Heart left ventricle (tissue), 16 donors: Measurements from ENCODE around the gene HTR2A. TPM values are rescaled to one million over a fixed set of nuclear protein-coding genes. Genes with fewer than 3 reads are reported as not detected.

Source experiments
- ATAC-seq, 4 donors: fragments of 200-7000 bp; cut with Tn5 transposase; one replicate each; pipeline ENCODE4 v1.9.1; 2020 to 2022; ENCODE audit warnings: moderate library complexity in 4 of 4, mild to moderate bottlenecking in 3 of 4, moderate number of reproducible peaks in 1 of 4
- DNase-seq, 5 donors: peaks; one replicate each; pipeline ENCODE4 v3.0.0-alpha.2; 2020
- H3K27ac ChIP-seq, 12 donors: fragments of 200-600 bp; sonication (generic) in 4 of 12; one replicate each; pipeline versions ENCODE4 v1.5.0 to v1.8.0; 2016 to 2022; ENCODE audit warnings: mild to moderate bottlenecking in 2 of 12
- H3K27me3 ChIP-seq, 9 donors: fragments of 200-600 bp; sonication (generic) in 2 of 9; one replicate each; pipeline versions ENCODE4 v1.5.1 to v1.8.0; 2016 to 2022; ENCODE audit warnings: mild to moderate bottlenecking in 3 of 9
- H3K36me3 ChIP-seq, 9 donors: fragments of 200-600 bp; sonication (generic) in 2 of 9; one replicate each; pipeline versions ENCODE4 v1.5.0 to v1.8.0; 2018 to 2022; ENCODE audit warnings: mild to moderate bottlenecking in 2 of 9
- H3K4me1 ChIP-seq, 12 donors: fragments of 200-600 bp; sonication (generic) in 4 of 12; one replicate each; pipeline versions ENCODE4 v1.5.0 to v1.8.0; 2016 to 2022; ENCODE audit warnings: mild to moderate bottlenecking in 3 of 12
- H3K4me3 ChIP-seq, 12 donors: fragments of 200-600 bp; sonication (generic) in 4 of 12; one replicate each; pipeline versions ENCODE4 v1.5.0 to v1.8.0; 2017 to 2022; ENCODE audit warnings: mild to moderate bottlenecking in 9 of 12, moderate library complexity in 4 of 12
- H3K9me3 ChIP-seq, 12 donors: fragments of 200-600 bp; sonication (generic) in 4 of 12; one replicate each; pipeline versions ENCODE4 v1.5.0 to v1.8.0; 2016 to 2022; ENCODE audit warnings: mild to moderate bottlenecking in 1 of 12
- POLR2A ChIP-seq, 2 donors: fragments of 450-650 bp; IDR thresholded peaks; one replicate each; pipeline ENCODE4 v1.6.1; 2017; ENCODE audit warnings: antibody characterized with exemption in 2 of 2, mild to moderate bottlenecking in 2 of 2, moderate library complexity in 2 of 2
- WGBS, 4 donors: extraction: QIAGEN DNeasy Blood & Tissue Kit in 2 of 4; methylation state at CpG; one replicate each; pipeline versions ENCODE4 v1.1.5 to v1.1.7; 2013 to 2018; 5-methylcytosine and 5-hydroxymethylcytosine counted together
- intact Hi-C, 10 donors: fragments of 100-400 bp; cut with DNase I; formaldehyde crosslinking; loops; one replicate each; pipeline versions ENCODE4 v1.11.1 to v1.14.2; 2022
- polyA plus RNA-seq, 2 donors: library from polyadenylated mRNA; stranded (reverse); fragments of 200-250 nt; gene quantifications; one replicate each; pipeline ENCODE4 v1.2.3, GENCODE V29; 2013
- total RNA-seq, 9 donors: library from RNA; depleted of rRNA in 2 of 9; stranded (reverse); fragments of >200 nt in 2 of 9; fragmentation: NEBNext Ultra II Directional in 3 of 9; extraction: Animal tissue kit (Norgen Biotek cat#: 25700) in 3 of 9; gene quantifications; one replicate each; pipeline versions ENCODE4 v1.1.0 to v1.2.4, GENCODE V29; 2016 to 2023
- TF ChIP-seq, protein P1 (sequence below), 12 donors: fragments of 200-600 bp; sonication (generic) in 4 of 12; IDR thresholded peaks; one replicate each; pipeline versions ENCODE4 v1.5.0 to v1.8.0; 2018 to 2022; ENCODE audit warnings: antibody characterized with exemption in 12 of 12, mild to moderate bottlenecking in 5 of 12
- donor health status: ischemic (EF 13 %, LVEDD 7.1; RV severe dilation, severe dysfunction).
- donor health status: healthy with polysubstance abuse.
- donor health status: DM: no; HTN: yes; CAD: no.
- donor health status: DM: no; HTN: no; CAD: no.
- donor health status: ischemic (EF 25% LVEDD 6.9; RV normal size, moderate dysfunction).
- donor health status: ischemic (EF 25% LVEDD 5.7; RV mildly dilated, moderate dysfunction).
- donor health status: healthy.
- donor health status: DM: yes; HTN: yes; CAD: no.
- donor health status: ischemic (EF 35%, LVEDD 5.7; RV mildly dilated, moderate dysfunction).
- donor health status: nonischemic (EF 11% LVEDD 7.7; RV severe dilation, severe dysfunction).
- donor health status: DM: yes; HTN: yes; CAD: no.
- donor health status: PGD.
- donor health status: ischemic (EF 29% LVEDD 5.4; RV normal size, mild dysfunction).
- donor health status: nonischemic (EF 23%, LVEDD 6.1; RV moderate dilation, normal function).

Gene HTR2A
- total and polyA plus RNA-seq, 11 donors: 0.04 to 0.41 (median 0.19) TPM; not detected in 5

DNA sequence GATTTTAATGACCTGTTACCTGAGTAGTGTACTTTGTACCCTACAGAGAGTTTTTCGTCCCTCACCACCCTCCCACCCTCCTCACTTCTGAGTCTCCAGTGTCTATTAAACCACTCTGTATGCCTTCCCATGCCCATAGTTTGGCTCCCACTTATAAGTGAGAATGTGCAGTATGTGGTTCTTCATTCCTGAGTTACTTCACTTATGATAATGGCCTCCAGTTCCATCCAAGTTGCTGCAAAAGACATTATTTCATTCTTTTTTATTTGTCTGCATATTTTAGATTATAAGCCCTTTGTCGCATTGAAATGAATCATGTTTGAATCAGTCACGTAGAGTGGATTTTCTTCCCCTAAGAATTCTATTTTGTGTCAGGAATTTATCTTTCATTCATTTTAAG lies 12.2 kb upstream of the HTR2A start:
- intact Hi-C loops: no loop called here
- DNase-seq (no peak), ATAC-seq (no peak)
- TF ChIP-seq POLR2A (IDR thresholded peaks at IDR 0.05): no peak
- TF ChIP-seq, protein P1, sequence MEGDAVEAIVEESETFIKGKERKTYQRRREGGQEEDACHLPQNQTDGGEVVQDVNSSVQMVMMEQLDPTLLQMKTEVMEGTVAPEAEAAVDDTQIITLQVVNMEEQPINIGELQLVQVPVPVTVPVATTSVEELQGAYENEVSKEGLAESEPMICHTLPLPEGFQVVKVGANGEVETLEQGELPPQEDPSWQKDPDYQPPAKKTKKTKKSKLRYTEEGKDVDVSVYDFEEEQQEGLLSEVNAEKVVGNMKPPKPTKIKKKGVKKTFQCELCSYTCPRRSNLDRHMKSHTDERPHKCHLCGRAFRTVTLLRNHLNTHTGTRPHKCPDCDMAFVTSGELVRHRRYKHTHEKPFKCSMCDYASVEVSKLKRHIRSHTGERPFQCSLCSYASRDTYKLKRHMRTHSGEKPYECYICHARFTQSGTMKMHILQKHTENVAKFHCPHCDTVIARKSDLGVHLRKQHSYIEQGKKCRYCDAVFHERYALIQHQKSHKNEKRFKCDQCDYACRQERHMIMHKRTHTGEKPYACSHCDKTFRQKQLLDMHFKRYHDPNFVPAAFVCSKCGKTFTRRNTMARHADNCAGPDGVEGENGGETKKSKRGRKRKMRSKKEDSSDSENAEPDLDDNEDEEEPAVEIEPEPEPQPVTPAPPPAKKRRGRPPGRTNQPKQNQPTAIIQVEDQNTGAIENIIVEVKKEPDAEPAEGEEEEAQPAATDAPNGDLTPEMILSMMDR (IDR thresholded peaks at IDR 0.05): no peak
- no peaks in the 10 kb centered on the region for H3K36me3 ChIP-seq
- no peaks in the 10 kb centered on the region for H3K4me1 ChIP-seq
- 71 to 84% (median 78%) methylated on average over 3 of the region's 3 CpGs for WGBS, 4 donors
- H3K27me3 ChIP-seq: no peaks in the 10 kb centered on the region
- peaks cover 0 to 3% (median 0%) of the 10 kb centered on the region in 12 donors for H3K9me3 ChIP-seq
- H3K27ac ChIP-seq: no peak overlapping the region
- no peak overlapping the region for H3K4me3 ChIP-seq

GRCh38 chr13:46908501-46908900 lies 11.6 kb upstream of the HTR2A start:
- Histone ChIP-seq H3K27me3 (no peaks in the 10 kb centered on the region), H3K36me3 (no peaks in the 10 kb centered on the region), H3K4me1 (no peaks in the 10 kb centered on the region), H3K27ac (no peak overlapping the region), H3K9me3 (peaks cover 0 to 3% (median 0%) of the 10 kb centered on the region in 12 donors), H3K4me3 (no peak overlapping the region)
- intact Hi-C loops: no loop called here
- TF ChIP-seq, protein P1 (IDR thresholded peaks at IDR 0.05): no peak
- no peak for TF ChIP-seq POLR2A (IDR thresholded peaks at IDR 0.05)
- WGBS, 4 donors: 46 to 58% (median 55%) methylated on average over 2 of the region's 2 CpGs
- no peak for ATAC-seq
- DNase-seq: no peak

- Histone ChIP-seq H3K9me3 (no peaks in the 10 kb centered on the region), H3K4me3 (no peak overlapping the region), H3K4me1 (no peaks in the 10 kb centered on the region), H3K36me3 (no peaks in the 10 kb centered on the region), H3K27ac (no peak overlapping the region), H3K27me3 (no peaks in the 10 kb centered on the region)
- no peak for TF ChIP-seq POLR2A (IDR thresholded peaks at IDR 0.05)
- TF ChIP-seq, protein P1 (IDR thresholded peaks at IDR 0.05): no peak
- intact Hi-C loops: no loop called here
- ATAC-seq: no peak
- DNase-seq: no peak
Observed at GRCh38 chr13:46906405-46906804, 9.6 kb upstream of the HTR2A start.

- 65 to 85% (median 72%) methylated on average over 3 of the region's 3 CpGs for WGBS, 4 donors
- Histone ChIP-seq H3K9me3 (no peaks in the 10 kb centered on the region), H3K4me3 (no peak overlapping the region), H3K4me1 (no peaks in the 10 kb centered on the region), H3K27ac (no peak overlapping the region), H3K36me3 (no peaks in the 10 kb centered on the region), H3K27me3 (no peaks in the 10 kb centered on the region)
- ATAC-seq: no peak
- no peak for DNase-seq
- TF ChIP-seq, protein P1 (IDR thresholded peaks at IDR 0.05): no peak
- TF ChIP-seq POLR2A (IDR thresholded peaks at IDR 0.05): no peak
- intact Hi-C loops: no loop called here
Observed at GRCh38 chr13:46905249-46905648, 8.4 kb upstream of the HTR2A start.
